Omental fat pad (tissue), 4 donors: ENCODE results near the gene SH3TC2. TPM values are rescaled to one million over a fixed set of nuclear protein-coding genes. Genes with fewer than 3 reads are reported as not detected.
A peak's percentile ranks its signal among the peaks of the same experiment; 100 is the strongest.

Experiments
- ATAC-seq: fragments of 150-250 bp; one replicate; pipeline ENCODE4 v1.9.1; 2016; ENCODE audit warnings: mild to moderate bottlenecking, moderate library complexity; ENCODE audit not compliant: low FRiP score
- DNase-seq: peaks from one replicate; pipeline ENCODE4 v3.0.0-alpha.2; 2019; ENCODE audit warnings: low spot score
- total RNA-seq, 4 donors: library from RNA; depleted of rRNA; stranded (reverse); fragments of >200 nt; gene quantifications; one replicate each; pipeline ENCODE4 v1.1.0, GENCODE V29; 2016
- TF ChIP-seq, protein P1 (sequence below), 3 donors: fragments of 450-650 bp; IDR thresholded peaks; one replicate each; pipeline ENCODE4 v1.5.1; 2016 to 2017; ENCODE audit warnings: antibody characterized with exemption in 3 of 3, mild to moderate bottlenecking in 3 of 3, moderate library complexity in 2 of 3

SH3TC2 gene
- total RNA-seq, 4 donors from 2014 or later: 0.69 to 8.4 (median 2.1) TPM

DNA sequence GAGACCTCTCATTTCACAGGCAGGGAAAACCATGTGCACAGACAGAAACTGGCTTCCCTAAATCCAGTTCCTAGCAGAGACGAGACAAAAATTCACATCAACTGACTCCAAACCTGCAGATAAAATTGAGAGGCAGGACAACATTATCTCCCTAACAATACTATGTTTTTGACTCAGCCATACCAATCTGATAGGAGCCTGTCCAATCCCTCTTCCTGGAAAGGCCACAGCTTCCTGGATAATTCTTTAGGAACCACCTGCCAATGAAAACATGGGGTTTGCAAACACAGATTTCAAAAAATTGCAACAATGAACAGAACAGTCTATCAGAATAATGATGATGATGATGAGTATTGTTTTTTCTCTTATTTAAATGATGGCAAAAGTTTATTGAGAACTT lies 22.4 kb downstream of the SH3TC2 start:
- TF ChIP-seq, protein P1, sequence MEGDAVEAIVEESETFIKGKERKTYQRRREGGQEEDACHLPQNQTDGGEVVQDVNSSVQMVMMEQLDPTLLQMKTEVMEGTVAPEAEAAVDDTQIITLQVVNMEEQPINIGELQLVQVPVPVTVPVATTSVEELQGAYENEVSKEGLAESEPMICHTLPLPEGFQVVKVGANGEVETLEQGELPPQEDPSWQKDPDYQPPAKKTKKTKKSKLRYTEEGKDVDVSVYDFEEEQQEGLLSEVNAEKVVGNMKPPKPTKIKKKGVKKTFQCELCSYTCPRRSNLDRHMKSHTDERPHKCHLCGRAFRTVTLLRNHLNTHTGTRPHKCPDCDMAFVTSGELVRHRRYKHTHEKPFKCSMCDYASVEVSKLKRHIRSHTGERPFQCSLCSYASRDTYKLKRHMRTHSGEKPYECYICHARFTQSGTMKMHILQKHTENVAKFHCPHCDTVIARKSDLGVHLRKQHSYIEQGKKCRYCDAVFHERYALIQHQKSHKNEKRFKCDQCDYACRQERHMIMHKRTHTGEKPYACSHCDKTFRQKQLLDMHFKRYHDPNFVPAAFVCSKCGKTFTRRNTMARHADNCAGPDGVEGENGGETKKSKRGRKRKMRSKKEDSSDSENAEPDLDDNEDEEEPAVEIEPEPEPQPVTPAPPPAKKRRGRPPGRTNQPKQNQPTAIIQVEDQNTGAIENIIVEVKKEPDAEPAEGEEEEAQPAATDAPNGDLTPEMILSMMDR (IDR thresholded peaks at IDR 0.05): no peak
- DNase-seq (no peak), ATAC-seq (no peak)

DNA sequence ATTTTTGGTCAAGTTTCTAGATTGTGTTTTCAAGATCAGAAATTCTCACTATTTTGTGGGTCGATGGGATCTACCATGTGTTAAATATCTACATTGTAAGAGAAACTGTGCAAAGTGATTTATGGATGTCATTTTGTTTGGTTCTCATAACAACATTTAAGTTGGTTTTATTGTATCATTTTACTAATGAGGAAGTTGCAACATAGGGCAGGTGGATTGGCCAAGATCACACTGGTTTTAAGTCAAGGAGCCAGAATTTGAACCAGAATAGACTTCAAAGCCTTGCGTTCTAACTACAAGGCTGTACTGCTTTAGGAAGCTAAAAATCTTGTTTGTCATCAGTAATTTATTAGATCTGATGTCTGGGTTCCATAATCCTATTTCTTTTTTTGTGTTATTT lies 23.4 kb downstream of the SH3TC2 start:
- TF ChIP-seq, protein P1 (IDR thresholded peaks at IDR 0.05): no peak
- no peak for DNase-seq
- no peak for ATAC-seq

DNA sequence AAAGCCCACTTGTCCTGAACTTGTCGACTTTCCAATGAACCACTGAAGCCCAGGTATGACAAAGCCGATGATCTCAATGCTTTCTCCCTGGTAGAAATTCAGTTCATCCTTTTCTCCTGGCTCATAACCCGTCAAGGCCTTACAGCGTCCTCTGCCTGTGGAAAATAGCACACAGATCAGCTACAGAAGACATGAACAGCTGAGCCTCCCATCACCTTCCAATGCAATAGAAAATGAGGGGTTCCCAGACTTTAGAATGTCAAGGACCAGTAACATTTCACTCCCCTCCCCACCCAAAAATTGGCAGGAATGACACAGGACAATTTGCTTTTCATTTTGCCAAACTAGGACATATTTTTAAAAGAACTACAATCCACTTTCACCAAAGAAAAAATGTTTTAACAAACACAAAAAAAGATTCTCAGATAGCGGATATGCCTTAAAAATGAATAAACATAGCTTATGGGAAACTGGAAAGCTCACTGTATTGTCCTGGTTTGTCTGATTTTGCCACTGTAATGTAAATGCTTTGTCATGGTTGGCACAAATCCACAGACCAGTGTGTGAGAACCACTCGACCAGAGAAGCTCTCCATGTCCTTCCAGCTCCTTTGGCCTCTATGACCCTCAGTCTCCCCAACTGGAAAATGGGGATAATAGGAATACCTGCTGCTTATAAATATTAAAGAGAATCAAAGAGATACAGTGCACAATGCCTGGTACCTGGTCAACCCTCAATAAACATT lies 24.4 kb downstream of the SH3TC2 start:
- TF ChIP-seq, protein P1 (IDR thresholded peaks at IDR 0.05): no peak
- no peak for ATAC-seq
- no peak for DNase-seq

DNA sequence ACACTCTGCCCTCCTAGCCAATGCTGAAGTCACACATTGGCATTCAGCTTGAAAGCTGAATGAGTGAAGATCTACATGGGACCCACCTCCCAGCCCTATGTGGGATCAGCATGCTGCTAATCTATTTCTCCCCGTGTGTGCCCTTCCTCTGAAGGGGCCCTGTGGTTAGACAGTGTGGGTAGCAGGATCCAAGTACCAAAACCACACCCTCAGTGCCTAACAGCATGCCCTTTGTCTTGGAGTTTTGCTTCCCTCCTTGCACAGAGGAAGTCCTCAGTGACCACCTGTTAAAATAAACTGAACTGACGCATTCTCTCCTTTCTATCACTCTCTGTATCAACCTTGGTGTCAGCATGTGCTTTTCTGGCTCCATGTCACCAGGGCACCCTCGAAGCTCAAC lies 25.0 kb downstream of the SH3TC2 start:
- DNase-seq: no peak
- ATAC-seq: no peak
- TF ChIP-seq, protein P1 (IDR thresholded peaks at IDR 0.05): no peak

DNA sequence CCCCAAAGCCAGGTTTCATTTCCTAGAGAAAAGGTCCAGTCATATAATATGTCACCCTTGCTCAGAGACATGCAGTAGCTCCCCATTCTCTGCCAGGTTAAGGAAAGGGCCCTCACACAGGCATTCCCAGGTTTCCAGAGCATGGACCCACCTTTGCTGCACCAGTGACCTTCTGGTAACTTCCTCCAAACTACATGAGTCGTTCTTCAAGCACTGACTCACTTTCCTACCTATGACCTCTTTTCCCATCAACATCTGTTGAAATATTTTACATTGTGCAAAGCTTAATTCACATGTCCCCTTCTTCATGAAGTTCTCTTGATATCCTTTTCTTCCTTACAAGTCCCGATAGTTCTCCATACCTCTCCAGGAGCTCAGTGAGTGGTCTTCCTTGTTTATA lies 25.9 kb downstream of the SH3TC2 start:
- TF ChIP-seq, protein P1 (IDR thresholded peaks at IDR 0.05): no peak
- no peak for DNase-seq

DNA sequence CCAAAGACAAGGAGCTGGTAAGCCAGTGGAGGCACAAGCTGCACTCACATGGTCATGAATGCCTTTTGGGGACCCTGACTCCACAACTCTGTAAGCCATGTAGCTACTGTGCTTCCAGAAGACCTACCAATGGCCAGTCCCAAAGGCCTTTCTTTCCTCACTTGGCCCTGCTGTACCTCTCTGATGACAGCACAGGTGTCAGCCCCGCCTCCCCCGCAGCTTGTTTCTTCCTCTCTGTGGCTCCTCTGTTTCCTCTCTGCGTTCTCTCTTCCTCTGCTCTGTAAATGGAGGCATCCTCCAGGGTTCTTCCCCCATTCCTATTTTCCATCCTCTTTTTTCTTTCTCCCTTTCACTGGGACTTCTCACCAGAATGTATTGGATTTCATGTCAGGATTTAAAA lies 26.7 kb downstream of the SH3TC2 start:
- DNase-seq (no peak), ATAC-seq (no peak)
- TF ChIP-seq, protein P1 (IDR thresholded peaks at IDR 0.05): no peak

More for the DNA sequence above, 25.9 kb downstream of the SH3TC2 start:
- peak; percentile 56 for ATAC-seq

DNA sequence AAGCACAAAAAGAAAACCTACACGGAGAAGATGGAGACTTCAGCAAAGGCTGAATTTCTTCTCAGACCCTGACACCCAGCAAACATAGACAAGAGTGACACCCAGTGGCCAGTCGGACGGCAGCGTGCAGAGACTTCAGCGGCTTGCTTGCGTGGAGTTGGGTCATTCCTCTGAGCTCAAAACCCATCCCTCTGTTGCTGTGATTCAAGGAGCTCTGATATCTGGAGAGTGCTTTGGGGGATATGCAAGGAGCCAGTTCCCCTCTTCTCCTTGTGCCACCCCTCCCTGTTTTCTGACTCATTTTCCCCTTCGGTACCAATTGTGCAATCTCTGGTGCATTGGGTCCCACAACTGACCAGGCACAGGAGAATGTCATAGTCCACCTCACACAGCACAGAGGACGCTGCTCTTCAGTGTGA lies 27.5 kb downstream of the SH3TC2 start:
- ATAC-seq (peak; percentile 54), DNase-seq (no peak)
- TF ChIP-seq, protein P1 (IDR thresholded peaks at IDR 0.05): peak in 1 of 3 donors; percentile 43
